ENCODE results near the gene CLIC6. TPM values are rescaled to one million over a fixed set of nuclear protein-coding genes. Genes with fewer than 3 reads are reported as not detected.

CLIC6 gene
- total and polyA plus RNA-seq, 2 of the 8 experiments (the other 6 are each of a cell fraction or from before 2014, with no cell fraction given): 0.42 to 1.3 TPM

GRCh38 chr21:34728479-34728878 is 59.7 kb downstream of the CLIC6 start:
- Histone ChIP-seq H3K56ac (replicated peaks; ENCODE audit: insufficient read length, low read depth, low read length) (no peak overlapping the region), H4K91ac (replicated peaks; ENCODE audit: insufficient read length, low read length) (no peak overlapping the region), H4K5ac (ENCODE audit: insufficient read length, low read depth, low read length) (no peak overlapping the region), H3K4me3 (ENCODE audit: extremely low read depth in 1 of 4, insufficient read depth in 2 of 4, low read depth in 3 of 4, low read length in 4 of 4) (no peak overlapping the region), H3K18ac (ENCODE audit: extremely low read depth, low read length) (no peak overlapping the region), H2BK5ac (ENCODE audit: low read depth, low read length) (no peak overlapping the region), H2BK15ac (ENCODE audit: low read length) (no peak overlapping the region), H4K8ac (ENCODE audit: extremely low read depth, insufficient read depth, low read length) (no peak overlapping the region), H2AFZ (ENCODE audit: low read length) (no peak overlapping the region), H2BK20ac (ENCODE audit: low read length) (no peak overlapping the region), H3K27ac (ENCODE audit: low read depth, low read length) (no peak overlapping the region), H3K79me2 (ENCODE audit: control insufficient read depth in 1 of 2, insufficient read depth in 2 of 2, low read length in 2 of 2) (no peaks in the 10 kb centered on the region), H3K27me3 (replicated peaks in 1 of 4; ENCODE audit: control insufficient read depth in 3 of 4, extremely low read depth in 1 of 4, insufficient read depth in 3 of 4, low read length in 3 of 4) (no peaks in the 10 kb centered on the region), H3K9me3 (ENCODE audit: insufficient read depth in 2 of 2, low read depth in 1 of 2, low read length in 1 of 2) (no peaks in the 10 kb centered on the region), H2BK120ac (replicated peaks; ENCODE audit: low read depth, low read length) (no peak overlapping the region), H3K36me3 (ENCODE audit: control insufficient read depth in 2 of 4, insufficient read depth in 4 of 4, low read length in 3 of 4) (no peaks in the 10 kb centered on the region), H2AK5ac (ENCODE audit: low read depth, low read length) (no peak overlapping the region), H3K4me1 (replicated peaks in 1 of 4; ENCODE audit: control insufficient read depth in 3 of 4, insufficient read depth in 4 of 4, low read length in 3 of 4) (peaks cover 0 to 5% (median 0%) of the 10 kb centered on the region in 4 experiments; a peak in 1 of 7 replicates), H3K14ac (ENCODE audit: insufficient read length) (no peak overlapping the region), H3K23ac (ENCODE audit: insufficient read length) (no peak overlapping the region), H3K4me2 (ENCODE audit: insufficient read depth in 1 of 2, low read depth in 2 of 2, low read length in 2 of 2) (no peak overlapping the region), H3K79me1 (ENCODE audit: low read depth, low read length) (no peaks in the 10 kb centered on the region), H3K9ac (replicated peaks in 1 of 4; ENCODE audit: extremely low read depth in 1 of 4, low read depth in 3 of 4, low read length in 3 of 4) (no peak overlapping the region), H2BK12ac (ENCODE audit: low read depth, low read length) (no peak overlapping the region), H3K4ac (replicated peaks; ENCODE audit: insufficient read length, low read depth, low read length) (no peak overlapping the region), H4K20me1 (replicated peaks in 1 of 2; ENCODE audit: control insufficient read depth in 1 of 2, insufficient read depth in 2 of 2, low read length in 2 of 2) (no peaks in the 10 kb centered on the region), H3K23me2 (ENCODE audit: low read depth, low read length) (no peaks in the 10 kb centered on the region; the same call in 1 of the 2 replicates)
- POLR2A ChIA-PET (ENCODE audit: partially characterized antibody): no interaction called here
- CTCF ChIA-PET (ENCODE audit: partially characterized antibody): no interaction called here
- no peak for TF ChIP-seq HDAC2 (IDR thresholded peaks at IDR 0.05; ENCODE audit: borderline replicate concordance in 1 of 2, low read depth in 2 of 2, low read length in 2 of 2)
- TF ChIP-seq KDM4A (IDR thresholded peaks at IDR 0.05; ENCODE audit: low read depth, low read length, severe bottlenecking): no peak
- no peak for TF ChIP-seq EZH2 (IDR thresholded peaks at IDR 0.05; ENCODE audit: low read depth, low read length, severe bottlenecking)
- no peak for TF ChIP-seq TBP (IDR thresholded peaks at IDR 0.05; ENCODE audit: low read depth, low read length)
- TF ChIP-seq BCL11A (IDR thresholded peaks at IDR 0.05; ENCODE audit: low read depth in 2 of 2, low read length in 2 of 2): no peak
- no peak for TF ChIP-seq BRCA1 (IDR thresholded peaks at IDR 0.05; ENCODE audit: low read depth, low read length)
- TF ChIP-seq SIX5 (IDR thresholded peaks at IDR 0.05; ENCODE audit: low read depth, low read length): no peak
- no peak for TF ChIP-seq EP300 (IDR thresholded peaks at IDR 0.05; ENCODE audit: borderline replicate concordance in 1 of 2, low read depth in 2 of 2, low read length in 2 of 2)
- FAIRE-seq (no peak), DNase-seq (ENCODE audit: low read depth in 1 of 2, low spot score in 2 of 2) (no peak)
- 91% methylated on average over 3 of the region's 3 CpGs; no CpG with 5 or more reads in 1 of the 2 experiments for WGBS, 2 experiments (ENCODE audit: extremely low coverage in 1 of 2, insufficient coverage in 1 of 2, insufficient read length in 1 of 2, insufficient replicate concordance in 2 of 2, low coverage in 1 of 2, low lambda C conversion rate in 2 of 2, missing lambda C conversion rate in 1 of 2)
